GM12865 (cell line): ENCODE data around the gene GTPBP3.

Source experiments
- DNase-seq: peaks from one replicate; pipeline ENCODE4 v3.0.0; 2010; ENCODE audit warnings: low read depth
- H3K4me3 ChIP-seq: 2 replicates; pipeline ENCODE4 v1.5.1; 2011; ENCODE audit warnings: mild to moderate bottlenecking, low read depth, low read length, control low read depth
- CTCF ChIP-seq: IDR thresholded peaks from 2 replicates; pipeline ENCODE4 v1.5.1; 2011; ENCODE audit warnings: low read length, control low read depth, low read depth, inconsistent platforms; ENCODE audit not compliant: insufficient read depth; ENCODE audit errors: missing control alignments

The GTPBP3 gene

GRCh38 chr19:17311455-17312188 lies 25.7 kb upstream of the GTPBP3 start:
- no peak for DNase-seq
- no peak for TF ChIP-seq CTCF

GRCh38 chr19:17312189-17313113 lies 24.9 kb upstream of the GTPBP3 start:
- H3K4me3 ChIP-seq = no peak overlapping the region
- TF ChIP-seq CTCF = no peak

More at GRCh38 chr19:17311455-17312188, 25.7 kb upstream of the GTPBP3 start:
- H3K4me3 ChIP-seq = no peak overlapping the region

DNA sequence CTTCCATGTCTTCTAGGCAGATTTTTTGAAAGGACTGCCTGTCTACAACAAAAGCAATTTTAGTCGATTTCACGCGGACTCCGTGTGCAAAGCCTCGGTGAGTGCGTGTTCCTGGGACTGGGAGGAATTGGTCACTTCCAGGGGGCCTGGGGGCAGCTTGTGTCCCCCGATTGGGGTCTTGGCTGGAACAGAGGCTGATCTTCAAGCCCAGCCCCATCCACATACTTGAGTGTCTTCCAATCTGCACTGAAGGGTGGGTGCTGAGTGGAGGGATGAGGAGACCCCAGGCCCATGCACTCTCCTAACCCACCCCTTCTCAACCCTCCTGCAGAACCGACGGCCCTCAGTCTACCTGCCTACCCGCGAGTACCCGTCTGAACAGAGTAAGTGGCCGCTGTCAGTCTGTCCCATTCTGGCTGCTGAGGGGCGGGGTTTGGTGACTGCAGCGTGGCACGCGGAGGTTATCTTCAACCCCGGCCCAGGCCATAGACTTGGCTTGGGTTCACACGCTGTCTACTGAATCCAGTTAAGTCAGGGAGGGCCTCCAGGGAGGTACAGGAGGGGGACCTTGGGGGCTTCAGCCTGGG lies 23.3 kb upstream of the GTPBP3 start:
- no peak for TF ChIP-seq CTCF
- no peak overlapping the region for H3K4me3 ChIP-seq
- DNase-seq = no peak

More at GRCh38 chr19:17312189-17313113, 24.9 kb upstream of the GTPBP3 start:
- no peak for DNase-seq

GRCh38 chr19:17318966-17319365 lies 18.4 kb upstream of the GTPBP3 start:
- DNase-seq = no peak
- H3K4me3 ChIP-seq = no peak overlapping the region
- TF ChIP-seq CTCF = no peak

DNA sequence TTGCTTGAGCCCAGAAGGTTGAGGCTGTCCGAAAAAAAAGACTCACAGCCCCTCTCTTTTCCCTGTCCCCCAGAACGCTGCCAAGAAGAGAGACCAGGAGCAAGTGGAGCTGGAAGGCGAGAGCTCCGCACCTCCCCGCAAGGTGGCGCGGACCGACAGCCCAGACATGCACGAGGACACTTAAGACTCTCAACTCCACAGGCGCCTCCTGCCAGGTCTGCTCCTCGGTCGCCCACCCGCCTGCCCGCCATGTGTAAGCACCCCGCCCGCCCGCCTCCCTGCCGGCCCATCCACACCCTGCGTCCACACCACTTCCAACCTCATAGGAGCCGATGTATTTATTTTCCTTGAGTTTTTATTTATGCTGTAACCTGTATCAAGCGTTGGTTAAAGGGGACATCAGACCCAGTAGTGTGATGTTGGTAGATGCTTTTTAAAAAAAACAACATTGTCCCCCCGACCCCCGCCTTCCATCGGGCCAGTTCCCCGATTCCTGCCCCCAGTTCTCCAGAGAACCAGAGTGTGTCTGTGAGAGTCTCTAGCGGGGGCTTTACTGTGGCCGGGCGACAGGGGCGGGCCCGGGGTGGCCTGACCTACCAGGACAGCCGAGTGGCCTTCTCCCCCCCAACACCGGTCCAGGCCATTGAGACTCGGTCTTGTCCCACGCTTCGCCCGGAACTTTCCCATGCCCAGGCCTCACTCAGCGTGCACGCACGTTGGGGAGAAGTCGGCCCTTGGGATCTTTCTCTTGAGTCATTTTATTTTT lies 17.7 kb upstream of the GTPBP3 start:
- no peak overlapping the region for H3K4me3 ChIP-seq
- no peak for TF ChIP-seq CTCF
- no peak for DNase-seq

- TF ChIP-seq CTCF = no peak
- no peak for DNase-seq
- no peak overlapping the region for H3K4me3 ChIP-seq
These were observed 16.9 kb upstream of the GTPBP3 start for GRCh38 chr19:17320435-17320834.
